Keratinocyte (primary cell): ENCODE data around the gene TMEM18. TPM values are rescaled to one million over a fixed set of nuclear protein-coding genes. Genes with fewer than 3 reads are reported as not detected.
A peak's percentile ranks its signal among the peaks of the same experiment; 100 is the strongest.

ENCODE experiments used
- DNase-seq: peaks from one replicate; pipeline ENCODE4 v3.0.0-alpha.2; 2011; ENCODE audit warnings: low read depth, missing footprints, low spot score
- FAIRE-seq: peaks from 2 replicates; lab custom pipeline; 2011; peaks lifted over from hg19 to GRCh38; lab: Jason Lieb, UNC
- H2AFZ ChIP-seq: 2 replicates; pipeline ENCODE4 v1.6.0; 2012; ENCODE audit warnings: low read length, control low read depth, inconsistent platforms; ENCODE audit not compliant: control insufficient read depth
- H3K27ac ChIP-seq: 2 replicates; pipeline ENCODE4 v1.5.1; 2011; ENCODE audit warnings: low read length; ENCODE audit not compliant: control insufficient read depth, insufficient read depth
- H3K27me3 ChIP-seq: 3 replicates; pipeline ENCODE4 v1.6.0; 2011; ENCODE audit warnings: low read length; ENCODE audit not compliant: control insufficient read depth, insufficient read depth; ENCODE audit errors: extremely low read depth
- H3K36me3 ChIP-seq, 2 experiments: 2 replicates in 1 of 2; 3 replicates in 1 of 2; pipeline ENCODE4 v1.5.1; 2011; ENCODE audit warnings: low read length in 2 of 2, mild to moderate bottlenecking in 1 of 2; ENCODE audit not compliant: control insufficient read depth in 2 of 2, insufficient read depth in 2 of 2; ENCODE audit errors: extremely low read depth in 1 of 2
- H3K4me1 ChIP-seq: 3 replicates; pipeline ENCODE4 v1.5.1; 2011; ENCODE audit warnings: low read length; ENCODE audit not compliant: control insufficient read depth, insufficient read depth; ENCODE audit errors: extremely low read depth
- H3K4me2 ChIP-seq: 3 replicates; pipeline ENCODE4 v1.6.0; 2011; ENCODE audit warnings: low read depth, low read length; ENCODE audit not compliant: control insufficient read depth, insufficient read depth; ENCODE audit errors: extremely low read depth
- H3K4me3 ChIP-seq, 3 experiments: fragments of 200-600 bp in 1 of 3; sonication (generic) in 1 of 3; 2 replicates in 2 of 3; 3 replicates in 1 of 3; pipeline ENCODE4 v1.5.1; 2011 to 2016; ENCODE audit warnings: low read length in 3 of 3, mild to moderate bottlenecking in 3 of 3, control low read depth in 2 of 3, inconsistent platforms in 1 of 3, low read depth in 1 of 3, mixed read lengths in 1 of 3, mixed run types in 1 of 3, moderate library complexity in 1 of 3; ENCODE audit not compliant: control insufficient read depth in 2 of 3, insufficient read depth in 2 of 3; ENCODE audit errors: extremely low read depth in 1 of 3
- H3K79me2 ChIP-seq: 2 replicates; pipeline ENCODE4 v1.6.0; 2012; ENCODE audit warnings: low read length; ENCODE audit not compliant: control insufficient read depth, insufficient read depth
- H3K9ac ChIP-seq: 3 replicates; pipeline ENCODE4 v1.6.0; 2011; ENCODE audit warnings: low read length; ENCODE audit not compliant: control insufficient read depth, insufficient read depth; ENCODE audit errors: extremely low read depth
- H3K9me1 ChIP-seq: 3 replicates; pipeline ENCODE4 v1.6.0; 2011; ENCODE audit warnings: low read length; ENCODE audit not compliant: control insufficient read depth, insufficient read depth; ENCODE audit errors: extremely low read depth
- H3K9me3 ChIP-seq: 2 replicates; pipeline ENCODE4 v1.5.1; 2012; ENCODE audit warnings: low read depth, low read length; ENCODE audit not compliant: control insufficient read depth
- H4K20me1 ChIP-seq: 3 replicates; pipeline ENCODE4 v1.6.0; 2011; ENCODE audit warnings: low read length; ENCODE audit not compliant: control insufficient read depth, insufficient read depth; ENCODE audit errors: extremely low read depth
- EZH2 ChIP-seq: IDR thresholded peaks from one replicate; pipeline ENCODE4 v1.6.1; 2012; ENCODE audit warnings: inconsistent platforms, mild to moderate bottlenecking, low read length, moderate library complexity
- dilution Hi-C: fragments of 300-500 bp; cut with MboI; formaldehyde crosslinking; loops from one replicate; pipeline ENCODE4 v1.7.0; 2020; ENCODE audit warnings: low sequenced_read_pairs; ENCODE audit not compliant: extremely low pct_ligation_motif_present
- polyA plus RNA-seq, 5 experiments: library from polyadenylated mRNA; depleted of rRNA in 3 of 5; stranded (reverse) in 3 of 5; stranded (forward) in 1 of 5; unstranded in 1 of 5; fragments of >200 nt; gene quantifications; 1 replicate in 1 of 5; 2 replicates in 3 of 5; 3 replicates in 1 of 5; pipeline versions ENCODE4 v1.2.1 to v1.2.3, GENCODE V29; 2011 to 2012; ENCODE audit warnings: missing spikeins in 2 of 5, low read depth in 1 of 5, low replicate concordance in 1 of 5
- TF ChIP-seq, protein P1 (sequence below), 3 experiments: IDR thresholded peaks in 1 of 3; conservative IDR thresholded peaks in 1 of 3; optimal IDR thresholded peaks in 1 of 3; 2 replicates in 2 of 3; 3 replicates in 1 of 3; pipeline versions ENCODE3 to v1.5.1; 2011; ENCODE audit warnings: low read length in 3 of 3, mild to moderate bottlenecking in 3 of 3, moderate library complexity in 2 of 3, control low read depth in 1 of 3, inconsistent platforms in 1 of 3; ENCODE audit not compliant: insufficient read depth in 2 of 3; ENCODE audit errors: extremely low read depth in 1 of 3

The TMEM18 gene
- polyA plus RNA-seq, 1 donor (not counting 4 experiments of a cell fraction or from before 2014, with no cell fraction given), result 27.7 TPM

DNA sequence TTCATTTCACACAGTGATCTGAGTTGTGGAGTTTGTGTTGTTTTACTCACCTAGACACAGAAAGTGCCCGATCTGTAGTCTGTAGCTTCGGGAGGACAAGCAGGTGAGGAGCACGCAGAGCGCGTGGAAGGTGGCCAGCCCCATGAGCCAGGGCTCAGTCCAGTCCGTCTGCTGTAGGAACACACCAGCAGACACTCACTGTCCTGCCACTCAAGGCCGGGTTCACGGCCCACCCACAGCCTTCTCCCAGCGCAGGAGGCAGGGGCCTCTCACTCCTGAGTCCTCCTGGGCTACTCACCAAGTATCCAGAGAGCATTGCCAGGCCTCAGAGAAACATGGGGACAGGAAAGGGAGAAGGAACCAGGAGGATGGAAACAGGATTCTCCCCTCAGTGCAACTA lies 1.7 kb downstream of the TMEM18 start:
- H3K4me2 ChIP-seq, result peak overlapping the region; percentile 87
- H3K79me2 ChIP-seq, result peaks cover 20% of the 10 kb centered on the region
- no peak for FAIRE-seq
- DNase-seq, result no peak
- H3K4me1 ChIP-seq, result peaks cover 16% of the 10 kb centered on the region
- no peak overlapping the region for H3K9ac ChIP-seq
- no peaks in the 10 kb centered on the region for H3K9me3 ChIP-seq
- peak overlapping the region; percentile 75 for H3K27ac ChIP-seq
- TF ChIP-seq, protein P1, sequence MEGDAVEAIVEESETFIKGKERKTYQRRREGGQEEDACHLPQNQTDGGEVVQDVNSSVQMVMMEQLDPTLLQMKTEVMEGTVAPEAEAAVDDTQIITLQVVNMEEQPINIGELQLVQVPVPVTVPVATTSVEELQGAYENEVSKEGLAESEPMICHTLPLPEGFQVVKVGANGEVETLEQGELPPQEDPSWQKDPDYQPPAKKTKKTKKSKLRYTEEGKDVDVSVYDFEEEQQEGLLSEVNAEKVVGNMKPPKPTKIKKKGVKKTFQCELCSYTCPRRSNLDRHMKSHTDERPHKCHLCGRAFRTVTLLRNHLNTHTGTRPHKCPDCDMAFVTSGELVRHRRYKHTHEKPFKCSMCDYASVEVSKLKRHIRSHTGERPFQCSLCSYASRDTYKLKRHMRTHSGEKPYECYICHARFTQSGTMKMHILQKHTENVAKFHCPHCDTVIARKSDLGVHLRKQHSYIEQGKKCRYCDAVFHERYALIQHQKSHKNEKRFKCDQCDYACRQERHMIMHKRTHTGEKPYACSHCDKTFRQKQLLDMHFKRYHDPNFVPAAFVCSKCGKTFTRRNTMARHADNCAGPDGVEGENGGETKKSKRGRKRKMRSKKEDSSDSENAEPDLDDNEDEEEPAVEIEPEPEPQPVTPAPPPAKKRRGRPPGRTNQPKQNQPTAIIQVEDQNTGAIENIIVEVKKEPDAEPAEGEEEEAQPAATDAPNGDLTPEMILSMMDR (optimal IDR thresholded peaks at IDR 0.05 in 1 of 3, IDR thresholded peaks at IDR 0.05 in 1 of 3, conservative IDR thresholded peaks at IDR 0.05 in 1 of 3; ENCODE audit: extremely low read depth in 1 of 3, insufficient read depth in 2 of 3, low read length in 3 of 3), result no peak
- TF ChIP-seq EZH2, result no peak
- peaks cover 3% of the 10 kb centered on the region for H4K20me1 ChIP-seq
- H3K4me3 ChIP-seq, result no peak overlapping the region
- H3K9me1 ChIP-seq, result no peaks in the 10 kb centered on the region
- peaks cover 8 to 10% of the 10 kb centered on the region in 2 experiments for H3K36me3 ChIP-seq
- dilution Hi-C loops, result no loop called here
- no peak overlapping the region for H2AFZ ChIP-seq
- H3K27me3 ChIP-seq, result no peaks in the 10 kb centered on the region

DNA sequence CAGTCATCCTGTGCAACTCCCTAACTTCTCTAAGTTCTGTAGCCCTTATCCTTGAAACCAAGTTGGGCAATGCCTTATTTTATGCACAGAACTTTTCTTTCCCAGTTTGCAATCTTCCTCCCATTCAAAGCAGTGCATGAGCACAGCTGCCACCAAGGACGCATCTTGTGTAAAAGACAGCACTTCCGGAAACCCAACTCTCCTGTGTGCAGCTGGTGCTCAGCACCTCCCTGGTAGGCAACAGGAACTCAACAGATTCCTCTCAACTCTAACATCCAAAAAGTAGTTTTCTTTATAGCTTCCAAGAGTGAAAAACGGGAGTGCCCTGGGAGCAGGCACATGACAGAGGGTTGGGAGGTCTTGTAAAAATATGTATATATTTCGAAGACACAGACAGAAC lies 2.2 kb downstream of the TMEM18 start:
- H3K9me1 ChIP-seq, result no peaks in the 10 kb centered on the region
- H3K4me1 ChIP-seq, result peaks cover 16% of the 10 kb centered on the region
- no peak overlapping the region for H3K9ac ChIP-seq
- H3K9me3 ChIP-seq, result no peaks in the 10 kb centered on the region
- peaks cover 8 to 10% of the 10 kb centered on the region in 2 experiments for H3K36me3 ChIP-seq
- no peak overlapping the region for H2AFZ ChIP-seq
- H3K27me3 ChIP-seq, result no peaks in the 10 kb centered on the region
- DNase-seq, result no peak
- H3K27ac ChIP-seq, result no peak overlapping the region
- dilution Hi-C loops, result no loop called here
- TF ChIP-seq, protein P1 (optimal IDR thresholded peaks at IDR 0.05 in 1 of 3, IDR thresholded peaks at IDR 0.05 in 1 of 3, conservative IDR thresholded peaks at IDR 0.05 in 1 of 3; ENCODE audit: extremely low read depth in 1 of 3, insufficient read depth in 2 of 3, low read length in 3 of 3), result no peak
- TF ChIP-seq EZH2, result no peak
- H3K4me3 ChIP-seq, result no peak overlapping the region
- peaks cover 20% of the 10 kb centered on the region for H3K79me2 ChIP-seq
- H4K20me1 ChIP-seq, result peaks cover 3% of the 10 kb centered on the region
- no peak for FAIRE-seq
- no peak overlapping the region for H3K4me2 ChIP-seq
